Activated naive CD4-positive, alpha-beta T cell treated with anti-CD3 and anti-CD28 coated beads, Interleukin-2, amount 50 U/mL, for 72 hours (primary cell): Measurements from ENCODE around the gene LRFN3. TPM values are rescaled to one million over a fixed set of nuclear protein-coding genes. Genes with fewer than 3 reads are reported as not detected.

Experiments used
- total RNA-seq, 2 donors: library from RNA; stranded (reverse); gene quantifications; one replicate each; pipeline ENCODE4 v1.2.3, GENCODE V29; 2022

LRFN3 gene
- total RNA-seq, 2 donors from 2014 or later, result 6.4 to 10.1 TPM

Other genes with a start within 250 kb of the LRFN3 start
- gene ZBTB32, start 231.8 kb upstream of the LRFN3 start, total RNA-seq, result 100 to 1,000 TPM; 181 to 198 TPM
- 100 to 1,000 TPM in 1 of 2 donors, 10 to 100 TPM in 1; 54.6 to 200 TPM for gene KMT2B, start 218.4 kb upstream of the LRFN3 start, total RNA-seq
- gene IGFLR1, start 193.9 kb upstream of the LRFN3 start, total RNA-seq, result 100 to 1,000 TPM in 1 of 2 donors, 10 to 100 TPM in 1; 74.6 to 245 TPM
- 10 to 100 TPM; 33.8 to 69.0 TPM for gene U2AF1L4, start 191.0 kb upstream of the LRFN3 start, total RNA-seq
- 10 to 100 TPM; 43.2 to 49.4 TPM for gene PSENEN, start 190.7 kb upstream of the LRFN3 start, total RNA-seq
- 10 to 100 TPM; 11.2 to 25.0 TPM for gene LIN37, start 187.8 kb upstream of the LRFN3 start, total RNA-seq
- gene HSPB6, start 179.3 kb upstream of the LRFN3 start, total RNA-seq, result under 1 TPM; 0.32 to 0.99 TPM
- 10 to 100 TPM; 28.3 to 49.4 TPM for gene PROSER3, start 178.2 kb upstream of the LRFN3 start, total RNA-seq
- gene ARHGAP33, start 160.8 kb upstream of the LRFN3 start, total RNA-seq, result 100 to 1,000 TPM in 1 of 2 donors, 10 to 100 TPM in 1; 38.7 to 106 TPM
- not detected for gene PRODH2, start 123.5 kb upstream of the LRFN3 start, total RNA-seq
- gene NPHS1, start 83.9 kb upstream of the LRFN3 start, total RNA-seq, result under 1 TPM in 1 of 2 donors, not detected in 1; 0.10 TPM
- 1 to 10 TPM; 1.2 to 3.3 TPM for gene KIRREL2, start 79.5 kb upstream of the LRFN3 start, total RNA-seq
- 1 to 10 TPM; 2.9 to 9.3 TPM for gene APLP1, start 67.8 kb upstream of the LRFN3 start, total RNA-seq
- gene NFKBID, start 35.8 kb upstream of the LRFN3 start, total RNA-seq, result 100 to 1,000 TPM in 1 of 2 donors, 10 to 100 TPM in 1; 58.9 to 144 TPM
- 10 to 100 TPM; 40.0 to 48.5 TPM for gene HCST, start 33.8 kb upstream of the LRFN3 start, total RNA-seq
- under 1 TPM in 1 of 2 donors, not detected in 1; 0.75 TPM for gene TYROBP, start 28.1 kb upstream of the LRFN3 start, total RNA-seq
- 10 to 100 TPM; 23.0 to 24.7 TPM for gene SDHAF1, start 58.8 kb downstream of the LRFN3 start, total RNA-seq
- gene SYNE4, start 72.4 kb downstream of the LRFN3 start, total RNA-seq, result 1 to 10 TPM; 1.8 to 2.6 TPM
- 10 to 100 TPM; 50.4 to 74.0 TPM for gene ALKBH6, start 77.8 kb downstream of the LRFN3 start, total RNA-seq
- gene CLIP3, start 96.5 kb downstream of the LRFN3 start, total RNA-seq, result under 1 TPM; 0.66 to 0.96 TPM
- gene THAP8, start 117.9 kb downstream of the LRFN3 start, total RNA-seq, result 1 to 10 TPM; 3.5 to 4.1 TPM
- gene WDR62, start 118.5 kb downstream of the LRFN3 start, total RNA-seq, result 10 to 100 TPM; 17.5 to 84.0 TPM
- not detected for gene OVOL3, start 174.8 kb downstream of the LRFN3 start, total RNA-seq
- gene POLR2I, start 178.5 kb downstream of the LRFN3 start, total RNA-seq, result 10 to 100 TPM; 39.1 to 66.3 TPM
- gene TBCB, start 179.1 kb downstream of the LRFN3 start, total RNA-seq, result 100 to 1,000 TPM in 1 of 2 donors, 10 to 100 TPM in 1; 94.4 to 107 TPM
- gene CAPNS1, start 203.7 kb downstream of the LRFN3 start, total RNA-seq, result 100 to 1,000 TPM; 234 to 377 TPM
- gene COX7A1, start 216.1 kb downstream of the LRFN3 start, total RNA-seq, result not detected